Measurements from ENCODE around the gene DLGAP1.

Gene DLGAP1

DNA sequence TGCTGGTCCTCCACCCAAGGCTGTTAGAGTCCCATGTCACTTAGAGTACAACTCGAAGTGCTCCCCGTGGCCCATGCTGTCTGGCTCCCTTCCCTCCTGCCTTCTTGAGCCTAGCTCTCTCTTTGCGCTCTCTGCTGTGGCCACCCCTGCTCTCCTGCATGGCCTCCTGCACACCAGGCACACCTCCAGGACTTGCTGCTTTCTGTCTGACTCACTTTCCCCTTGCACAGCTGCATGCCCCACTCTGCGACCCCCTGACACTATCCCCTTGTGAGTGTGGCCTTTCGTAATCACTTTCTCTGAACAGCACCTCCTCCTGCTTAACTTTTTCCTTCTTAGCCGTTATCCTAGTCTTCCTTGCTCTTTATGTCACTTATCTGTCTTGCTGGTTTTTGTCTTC, 661.6 kb downstream of the DLGAP1 start:
- TF ChIP-seq, protein P1, sequence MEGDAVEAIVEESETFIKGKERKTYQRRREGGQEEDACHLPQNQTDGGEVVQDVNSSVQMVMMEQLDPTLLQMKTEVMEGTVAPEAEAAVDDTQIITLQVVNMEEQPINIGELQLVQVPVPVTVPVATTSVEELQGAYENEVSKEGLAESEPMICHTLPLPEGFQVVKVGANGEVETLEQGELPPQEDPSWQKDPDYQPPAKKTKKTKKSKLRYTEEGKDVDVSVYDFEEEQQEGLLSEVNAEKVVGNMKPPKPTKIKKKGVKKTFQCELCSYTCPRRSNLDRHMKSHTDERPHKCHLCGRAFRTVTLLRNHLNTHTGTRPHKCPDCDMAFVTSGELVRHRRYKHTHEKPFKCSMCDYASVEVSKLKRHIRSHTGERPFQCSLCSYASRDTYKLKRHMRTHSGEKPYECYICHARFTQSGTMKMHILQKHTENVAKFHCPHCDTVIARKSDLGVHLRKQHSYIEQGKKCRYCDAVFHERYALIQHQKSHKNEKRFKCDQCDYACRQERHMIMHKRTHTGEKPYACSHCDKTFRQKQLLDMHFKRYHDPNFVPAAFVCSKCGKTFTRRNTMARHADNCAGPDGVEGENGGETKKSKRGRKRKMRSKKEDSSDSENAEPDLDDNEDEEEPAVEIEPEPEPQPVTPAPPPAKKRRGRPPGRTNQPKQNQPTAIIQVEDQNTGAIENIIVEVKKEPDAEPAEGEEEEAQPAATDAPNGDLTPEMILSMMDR (conservative IDR thresholded peaks at IDR 0.05; ENCODE audit: control insufficient read depth, insufficient read depth, low read depth, low read length): no peak
- peak; percentile 91 for DNase-seq (ENCODE audit: low read depth)
- H3K4me3 ChIP-seq (ENCODE audit: control insufficient read depth, low read depth, low read length): no peak overlapping the region

DNA sequence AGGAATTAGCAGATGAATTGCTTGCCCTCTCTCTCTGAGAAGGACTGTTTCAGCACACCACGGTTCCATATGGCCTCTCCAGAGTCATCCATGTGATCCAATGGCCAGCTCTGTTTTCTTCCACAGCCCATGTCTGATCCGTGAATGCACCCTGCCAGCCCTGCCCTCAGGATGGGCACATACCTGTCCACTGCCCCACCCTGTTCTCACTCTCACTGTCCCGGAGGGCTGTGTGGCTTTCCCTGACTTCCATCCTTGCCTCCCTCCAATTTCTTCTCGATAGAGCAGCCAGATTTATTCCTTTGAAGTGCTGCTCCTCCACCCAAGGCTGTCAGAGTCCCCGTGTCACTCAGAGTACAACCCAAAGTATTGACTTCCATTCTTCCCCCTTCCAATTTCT, 662.0 kb downstream of the DLGAP1 start:
- DNase-seq (ENCODE audit: low read depth): no peak
- TF ChIP-seq, protein P1 (conservative IDR thresholded peaks at IDR 0.05; ENCODE audit: control insufficient read depth, insufficient read depth, low read depth, low read length): no peak

DNA sequence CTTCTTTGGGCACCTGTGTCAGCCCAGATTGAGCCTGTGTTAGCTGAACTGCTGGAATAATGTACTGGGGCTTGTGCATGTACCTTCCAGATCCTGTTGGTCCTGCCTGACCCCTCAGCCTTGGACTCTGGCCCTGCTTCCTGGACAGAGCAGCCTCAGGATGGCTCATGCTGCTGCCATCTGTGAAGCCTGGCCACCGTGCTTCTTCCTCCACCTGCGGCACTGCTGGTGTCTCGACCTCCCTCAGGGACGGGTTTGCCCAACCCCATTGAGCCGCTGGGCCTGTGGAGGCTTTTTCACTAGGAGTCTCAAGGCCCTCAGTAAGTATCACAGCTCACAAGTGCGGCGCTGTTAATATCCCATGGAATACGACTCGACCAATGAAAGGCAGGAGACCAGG, 662.4 kb downstream of the DLGAP1 start:
- no peak for DNase-seq (ENCODE audit: low read depth)
- TF ChIP-seq, protein P1 (conservative IDR thresholded peaks at IDR 0.05; ENCODE audit: control insufficient read depth, insufficient read depth, low read depth, low read length): no peak
- no peak overlapping the region for H3K4me3 ChIP-seq (ENCODE audit: control insufficient read depth, low read depth, low read length)

More for the DNA sequence above, 662.0 kb downstream of the DLGAP1 start:
- no peak overlapping the region for H3K4me3 ChIP-seq (ENCODE audit: control insufficient read depth, low read depth, low read length)

DNA sequence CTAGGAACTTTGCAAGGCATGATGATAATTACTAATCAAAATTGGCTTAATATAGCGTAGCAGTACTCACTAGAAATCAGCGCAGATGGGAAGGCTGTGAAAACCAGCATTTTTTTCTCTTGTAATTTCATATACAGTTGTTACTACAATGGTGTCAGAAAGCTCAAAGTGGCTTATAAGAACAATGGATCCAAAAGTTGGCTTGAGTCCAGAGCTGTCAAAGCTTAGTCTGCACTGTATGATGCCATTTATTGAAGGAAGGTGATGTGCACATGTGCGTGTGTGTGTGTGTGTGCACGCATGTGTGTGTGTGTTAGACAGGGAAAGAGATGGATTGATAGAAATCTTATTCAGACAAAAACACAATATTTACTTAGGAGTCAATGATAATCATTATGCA, 663.9 kb downstream of the DLGAP1 start:
- no peak overlapping the region for H3K4me3 ChIP-seq (ENCODE audit: control insufficient read depth, low read depth, low read length)
- TF ChIP-seq, protein P1 (conservative IDR thresholded peaks at IDR 0.05; ENCODE audit: control insufficient read depth, insufficient read depth, low read depth, low read length): no peak
- DNase-seq (ENCODE audit: low read depth): no peak

DNA sequence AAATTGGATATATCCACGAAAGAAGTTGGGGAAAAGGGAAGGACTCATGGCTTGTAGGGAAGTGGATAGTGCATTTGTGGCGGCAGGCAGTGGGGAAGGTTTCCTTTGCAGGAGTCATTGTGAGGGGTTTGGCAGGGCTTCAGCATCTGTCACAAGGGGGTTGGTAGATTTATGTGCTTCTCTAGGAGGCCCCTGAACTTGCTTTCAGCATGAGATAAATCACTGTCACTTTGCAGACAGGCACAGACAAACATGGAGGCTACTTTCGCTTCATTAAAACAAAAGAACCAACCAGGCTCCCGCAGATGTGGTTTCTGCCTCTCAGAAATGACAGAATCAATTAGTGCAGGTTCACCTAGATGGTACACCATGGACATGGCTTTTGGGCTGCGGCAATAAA, 664.4 kb downstream of the DLGAP1 start:
- no peak overlapping the region for H3K4me3 ChIP-seq (ENCODE audit: control insufficient read depth, low read depth, low read length)
- TF ChIP-seq, protein P1 (conservative IDR thresholded peaks at IDR 0.05; ENCODE audit: control insufficient read depth, insufficient read depth, low read depth, low read length): no peak
- no peak for DNase-seq (ENCODE audit: low read depth)

DNA sequence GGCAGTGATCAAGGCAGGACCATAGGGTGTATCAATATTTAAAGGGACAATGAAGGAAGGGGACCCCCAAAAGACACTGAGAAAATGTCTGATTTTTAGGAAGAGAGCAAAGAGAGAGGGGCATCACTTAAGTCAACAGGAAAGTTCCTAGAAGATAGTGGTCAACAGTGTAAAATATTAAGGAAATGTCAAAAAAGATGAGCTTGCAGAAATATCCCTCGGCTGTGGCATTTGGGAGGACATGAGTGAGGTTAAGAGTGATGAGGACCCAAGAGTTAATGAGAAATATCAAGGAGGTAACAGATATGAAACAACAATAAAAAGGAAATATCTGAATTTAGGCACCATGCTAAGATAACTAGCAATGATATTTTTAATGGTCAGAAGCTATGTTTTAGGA, 665.6 kb downstream of the DLGAP1 start:
- no peak for DNase-seq (ENCODE audit: low read depth)
- TF ChIP-seq, protein P1 (conservative IDR thresholded peaks at IDR 0.05; ENCODE audit: control insufficient read depth, insufficient read depth, low read depth, low read length): no peak
- no peak overlapping the region for H3K4me3 ChIP-seq (ENCODE audit: control insufficient read depth, low read depth, low read length)

DNA sequence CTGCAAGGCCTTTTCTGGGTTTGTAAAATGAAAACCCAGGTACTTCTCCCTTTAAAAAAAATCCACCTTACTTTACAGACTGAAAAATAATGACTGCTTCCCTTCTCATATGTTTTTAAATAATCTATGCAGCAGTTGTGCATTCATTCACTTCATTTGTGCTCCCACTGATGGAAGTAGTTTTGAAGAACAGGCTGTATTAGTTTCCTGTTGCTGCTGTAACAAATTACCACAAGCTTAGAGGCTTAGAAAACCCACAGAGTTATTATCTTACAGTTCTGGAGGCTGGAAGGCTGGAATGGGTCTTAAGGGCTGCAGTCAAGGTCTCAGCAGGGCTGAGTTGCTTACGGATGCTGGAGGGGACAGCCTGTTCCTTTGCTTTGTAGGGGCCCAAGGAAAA, 670.2 kb downstream of the DLGAP1 start:
- TF ChIP-seq, protein P1 (conservative IDR thresholded peaks at IDR 0.05; ENCODE audit: control insufficient read depth, insufficient read depth, low read depth, low read length): no peak
- DNase-seq (ENCODE audit: low read depth): no peak
- H3K4me3 ChIP-seq (ENCODE audit: control insufficient read depth, low read depth, low read length): no peak overlapping the region
